Daoy (cell line): ENCODE data around the gene CDR2. TPM values are rescaled to one million over a fixed set of nuclear protein-coding genes. Genes with fewer than 3 reads are reported as not detected.
"Not testable (repeated sequence)": the region's sequence is repeated elsewhere in the genome, so short reads cannot be mapped to it uniquely, and the experiment has no call there.

Experiments used
- DNase-seq: peaks from one replicate; pipeline ENCODE4 v3.0.0-alpha.2; 2015; ENCODE audit warnings: low read depth
- total RNA-seq: library from RNA; depleted of rRNA; stranded (reverse); fragments of >200 nt; shearing (Covaris generic); gene quantifications from 2 replicates; pipeline ENCODE4 v1.2.3, GENCODE V29; 2014; rRNA removed

CDR2 gene
- 17.1 and 22.9 TPM in 2 replicates for total RNA-seq

GRCh38 chr16:22374311-22375116 is at the start of gene CDR2:
TSS of gene CDR2 (minus strand) at chr16:22374619. CDS start at chr16:22374309, 310 bp downstream.
- DNase-seq, result peak; percentile 97

DNA sequence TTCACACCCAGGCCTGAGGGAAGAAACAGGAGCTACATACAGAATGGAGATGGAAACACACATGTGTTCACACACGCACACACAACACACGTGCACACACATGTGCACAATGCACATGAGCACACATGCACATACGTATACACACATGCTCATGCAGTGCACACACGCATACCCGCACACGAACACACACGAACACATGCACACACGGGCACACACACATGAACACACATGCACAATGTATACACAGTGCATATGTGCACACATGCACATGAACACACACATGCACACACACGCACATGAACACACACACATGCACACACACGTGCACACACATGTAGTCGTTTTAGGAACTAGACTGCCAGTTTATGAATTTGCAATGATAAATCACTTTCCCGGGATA is 49.3 kb upstream of the CDR2 start:
- DNase-seq, result no peak

DNA sequence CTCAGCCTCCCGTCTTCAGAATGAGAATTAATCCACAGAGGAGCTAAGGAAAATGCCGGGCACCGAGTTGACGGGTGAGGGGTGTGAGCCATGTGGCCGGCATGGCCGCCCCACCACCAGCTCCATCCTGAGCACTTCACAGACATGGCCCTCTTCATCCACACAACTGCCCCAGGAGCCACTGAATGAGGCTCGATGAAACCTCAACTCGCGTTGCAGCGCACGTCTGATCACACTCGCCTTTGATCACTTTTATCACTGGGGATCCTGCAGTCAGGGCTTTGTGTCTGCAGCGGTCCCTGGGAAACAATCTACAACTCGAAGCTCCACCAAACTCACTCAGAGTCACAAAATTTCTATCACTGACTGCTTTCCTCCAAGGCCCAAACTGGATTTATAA is 46.7 kb upstream of the CDR2 start:
- DNase-seq, result no peak

GRCh38 chr16:22420606-22421135 is 46.3 kb upstream of the CDR2 start:
- no peak for DNase-seq

DNA sequence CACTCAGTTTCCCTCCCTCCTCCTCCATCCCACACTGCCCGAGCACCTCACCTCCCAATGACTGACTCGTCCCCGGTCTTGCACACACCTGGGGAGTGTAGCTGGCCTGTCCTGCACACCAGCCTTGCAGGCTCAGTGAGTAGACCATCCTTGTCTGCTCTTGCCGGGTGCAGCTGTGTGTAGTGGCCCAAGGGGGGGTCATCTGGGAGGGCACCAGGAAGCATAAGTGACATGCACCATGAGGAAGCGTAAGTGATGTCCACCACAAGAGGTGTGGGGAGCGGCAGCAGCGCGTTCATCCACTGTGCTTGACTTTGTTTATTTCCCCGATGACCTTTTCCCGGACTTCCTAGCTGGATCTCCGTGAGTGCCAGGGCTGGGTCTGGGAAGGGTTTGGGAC is 45.5 kb upstream of the CDR2 start:
- no peak for DNase-seq

DNA sequence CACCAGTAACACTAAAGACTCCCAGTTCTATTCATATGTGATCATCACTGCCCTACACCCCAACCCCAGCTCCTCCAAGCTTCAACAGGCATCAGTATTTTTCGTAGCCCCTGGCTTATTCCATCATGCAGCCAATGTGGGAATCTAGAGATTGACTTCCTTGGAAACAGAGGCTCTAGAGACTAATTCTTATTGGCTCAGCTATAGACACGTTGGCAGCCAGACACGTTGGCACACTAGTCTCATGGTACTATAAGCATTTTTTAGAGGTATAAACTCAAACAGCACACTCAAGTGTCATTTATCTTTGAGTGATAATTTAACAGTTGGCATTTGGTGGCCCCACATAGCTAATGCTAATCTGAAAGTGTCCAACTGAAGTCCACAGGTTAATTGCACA is 44.4 kb upstream of the CDR2 start:
- DNase-seq, result no peak

DNA sequence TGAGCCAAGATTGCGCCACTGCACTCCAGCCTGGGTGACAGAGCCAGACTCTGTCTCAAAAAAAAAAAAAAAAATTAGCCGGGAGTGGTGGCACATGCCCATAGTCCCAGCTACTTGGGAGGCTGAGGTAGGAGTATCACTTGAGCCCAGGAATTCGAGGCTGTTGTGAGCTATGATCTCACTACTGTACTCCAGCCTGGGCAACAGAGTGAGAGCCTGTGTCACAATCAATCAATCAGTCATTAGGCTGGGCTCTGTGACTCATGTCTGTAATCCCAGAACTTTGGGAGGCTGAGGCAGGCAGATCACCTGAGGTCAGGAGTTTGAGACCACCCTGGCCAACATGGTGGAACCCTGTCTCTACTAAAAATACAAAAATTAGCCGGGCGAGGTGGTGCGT is 43.4 kb upstream of the CDR2 start:
- DNase-seq, result not testable (repeated sequence)

DNA sequence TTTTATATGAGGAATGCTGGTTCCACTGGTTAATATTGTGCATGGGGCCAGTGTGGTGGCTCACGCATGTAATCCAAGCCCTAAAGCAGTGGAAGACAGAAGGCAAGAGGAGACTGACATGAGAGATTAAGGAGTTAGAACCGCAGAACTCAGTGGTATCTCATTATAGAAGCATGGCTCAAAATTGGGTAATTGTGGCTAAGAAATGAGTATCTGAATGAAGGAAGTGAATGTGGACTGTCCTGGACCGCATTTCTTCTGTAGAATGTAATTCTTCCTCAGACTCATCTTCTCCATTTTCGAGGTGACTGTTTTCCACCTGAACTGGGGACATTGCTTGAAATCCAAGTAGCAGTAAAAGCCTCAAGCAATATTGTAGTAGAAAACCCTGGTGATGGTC is 42.6 kb upstream of the CDR2 start:
- DNase-seq, result no peak

DNA sequence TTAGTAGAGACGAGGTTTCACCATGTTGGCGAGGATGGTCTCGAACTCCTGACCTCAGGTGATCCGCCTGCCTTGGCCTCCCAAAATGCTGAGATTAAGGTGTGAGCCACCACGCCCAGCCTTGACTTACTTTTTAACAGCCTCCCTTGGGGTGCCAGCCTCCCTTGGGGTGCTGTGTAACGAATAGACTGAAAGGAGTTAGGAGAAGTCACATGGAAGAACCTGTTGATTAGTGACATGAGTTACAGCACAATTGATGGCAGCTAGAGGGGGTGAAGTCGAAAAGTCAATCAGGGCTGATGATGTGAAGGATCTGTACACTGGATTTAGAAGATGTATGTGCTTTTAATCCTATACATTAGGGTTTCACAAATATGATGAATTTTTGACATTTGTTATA is 39.4 kb upstream of the CDR2 start:
- no peak for DNase-seq

GRCh38 chr16:22407486-22407885 is 33.1 kb upstream of the CDR2 start:
- DNase-seq, result no peak

GRCh38 chr16:22402191-22402590 is 27.8 kb upstream of the CDR2 start:
- DNase-seq, result no peak

GRCh38 chr16:22400900-22401299 is 26.5 kb upstream of the CDR2 start:
- no peak for DNase-seq

DNA sequence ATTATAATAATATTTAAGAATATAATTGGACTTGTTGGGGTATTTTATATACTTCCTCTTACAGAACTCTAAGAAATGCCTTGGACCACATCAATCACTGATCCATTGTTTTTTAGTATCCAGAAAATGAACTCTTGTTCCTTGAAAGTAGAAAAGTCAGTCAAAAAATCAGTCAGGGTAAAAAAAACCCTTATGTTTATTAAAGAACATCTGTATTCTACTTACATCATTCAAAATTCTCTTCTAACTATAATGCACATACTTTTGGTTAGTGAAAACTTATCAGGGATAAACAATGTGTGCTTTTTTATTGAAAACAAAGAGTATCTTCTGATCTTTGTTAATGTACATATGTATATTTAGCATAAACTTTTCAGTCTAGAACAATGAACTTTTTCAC is 23.5 kb upstream of the CDR2 start:
- DNase-seq, result no peak

- peak; percentile 53 for DNase-seq
Observed at GRCh38 chr16:22397464-22397863, 23.0 kb upstream of the CDR2 start.

GRCh38 chr16:22395960-22396359 is 21.5 kb upstream of the CDR2 start:
- DNase-seq, result no peak

DNA sequence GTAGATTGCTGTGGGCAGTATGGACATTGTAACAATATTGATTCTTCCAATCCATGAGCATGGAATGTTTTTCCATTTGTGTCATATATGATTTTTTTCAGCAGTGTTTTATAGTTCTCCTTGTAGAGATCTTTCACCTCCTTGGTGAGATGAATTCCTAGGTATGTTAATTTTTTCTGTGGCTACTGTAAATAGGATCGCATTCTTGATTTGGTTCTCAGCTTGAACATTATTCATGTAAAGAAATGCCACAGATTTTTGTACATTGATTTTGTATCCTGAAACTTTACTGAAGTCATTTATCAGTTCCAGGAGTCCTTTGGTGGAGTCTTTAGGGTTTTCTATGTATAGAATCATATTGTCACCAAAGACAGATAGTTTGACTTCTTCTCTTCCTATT is 19.7 kb upstream of the CDR2 start:
- no peak for DNase-seq

DNA sequence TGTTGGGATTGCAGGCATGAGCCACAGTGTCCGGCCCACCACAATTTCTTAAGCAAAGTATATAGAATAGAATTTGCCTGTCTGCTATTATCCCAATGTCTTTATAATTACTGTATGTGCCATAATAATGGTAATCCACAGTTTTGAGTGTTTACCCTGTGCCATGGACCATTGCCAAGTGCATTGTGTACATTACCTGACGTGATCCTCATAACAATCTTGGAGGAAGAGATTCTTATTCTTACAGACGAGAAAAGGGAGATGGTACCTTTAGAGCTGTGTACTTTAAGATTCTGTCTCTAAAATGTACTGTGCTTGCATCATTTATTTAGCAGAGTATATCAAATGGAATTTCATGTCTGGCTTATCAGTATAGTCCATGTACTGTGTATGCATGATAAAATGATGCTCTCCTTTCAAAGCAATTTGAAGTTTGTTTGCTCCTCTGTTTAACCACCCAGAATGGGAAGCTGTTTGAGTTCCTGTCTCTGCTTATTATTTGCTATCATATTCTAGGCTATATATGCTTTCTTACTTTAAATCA is 13.8 kb upstream of the CDR2 start:
- no peak for DNase-seq

- peak; percentile 60 for DNase-seq
Observed at GRCh38 chr16:22386976-22387375, 12.6 kb upstream of the CDR2 start.

DNA sequence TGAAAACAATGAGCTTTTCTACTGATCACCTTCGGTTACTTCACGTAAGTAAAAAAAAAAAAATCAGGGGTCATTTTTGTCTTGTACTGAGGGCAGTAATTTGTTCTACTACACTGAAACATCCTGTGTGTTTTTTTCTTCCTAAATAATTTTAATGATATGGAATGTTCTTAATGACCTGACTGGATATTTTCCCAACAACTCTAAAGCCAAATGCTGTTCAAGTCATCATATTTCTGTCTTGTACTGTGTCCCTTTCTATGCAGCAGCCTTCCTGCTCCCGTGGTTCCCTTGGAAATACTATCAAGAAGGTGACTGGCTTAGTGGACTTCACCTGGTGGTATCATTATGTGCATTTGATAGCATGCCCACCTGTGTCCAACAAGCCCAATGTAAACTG is 10.8 kb upstream of the CDR2 start:
- no peak for DNase-seq

- no peak for DNase-seq
Observed at GRCh38 chr16:22383827-22384226, 9.4 kb upstream of the CDR2 start.

DNA sequence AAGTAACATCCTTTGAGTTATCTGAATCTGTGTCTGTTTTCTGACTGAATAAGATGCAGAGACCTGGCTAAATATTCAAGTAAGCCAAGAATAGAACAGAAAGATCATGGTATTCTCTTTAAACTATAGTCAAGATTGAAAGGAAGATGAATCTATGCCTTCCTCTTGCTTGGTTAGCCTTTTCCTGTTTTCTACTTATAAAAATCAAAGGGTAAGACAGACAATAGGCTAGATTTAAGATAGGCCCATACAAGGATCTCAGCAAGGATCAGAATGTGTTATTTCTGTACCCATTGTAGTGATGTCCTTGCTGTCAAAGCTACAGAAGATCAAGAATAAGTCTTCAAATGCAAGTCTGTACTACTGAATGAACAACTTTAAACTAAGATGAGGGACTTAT is 7.0 kb upstream of the CDR2 start:
- no peak for DNase-seq

- no peak for DNase-seq
Observed at GRCh38 chr16:22380529-22380928, 6.1 kb upstream of the CDR2 start.

DNA sequence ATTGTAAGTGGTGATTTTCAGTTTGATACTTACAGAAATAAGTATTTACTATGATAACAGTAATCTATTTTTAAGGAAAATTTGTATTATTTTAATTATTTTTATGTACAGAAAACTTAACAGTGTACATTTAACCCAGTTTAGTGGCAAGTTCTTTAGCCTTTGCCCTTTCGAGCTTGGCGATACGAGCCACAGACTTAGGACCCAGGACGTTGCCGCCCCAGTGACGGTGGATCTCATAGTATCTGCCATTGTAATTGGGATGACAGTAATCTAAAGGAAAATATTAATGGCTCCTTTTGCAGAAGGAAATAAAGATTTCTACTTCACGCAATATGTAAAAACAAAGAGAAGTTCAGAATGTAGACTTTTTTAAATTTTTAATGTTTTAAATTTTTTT is 5.2 kb upstream of the CDR2 start:
- no peak for DNase-seq
